Colonic mucosa (tissue), 4 donors: ENCODE measurements around the gene OPRL1. TPM values are rescaled to one million over a fixed set of nuclear protein-coding genes. Genes with fewer than 3 reads are reported as not detected.

Experiments
- DNase-seq: peaks from one replicate; pipeline ENCODE4 v3.0.0-alpha.2; 2020
- H3K27ac ChIP-seq: fragments of 200-600 bp; one replicate; pipeline ENCODE4 v1.8.0; 2021
- H3K27me3 ChIP-seq: fragments of 200-600 bp; one replicate; pipeline ENCODE4 v1.8.0; 2021
- H3K36me3 ChIP-seq: fragments of 200-600 bp; one replicate; pipeline ENCODE4 v1.8.0; 2021
- H3K4me1 ChIP-seq: fragments of 200-600 bp; one replicate; pipeline ENCODE4 v1.8.0; 2021; ENCODE audit warnings: mild to moderate bottlenecking
- H3K4me3 ChIP-seq: fragments of 200-600 bp; one replicate; pipeline ENCODE4 v1.8.0; 2021
- H3K9ac ChIP-seq, 2 donors: one replicate each; pipeline ENCODE4 v1.7.0; 2013; ENCODE audit warnings: control low read depth in 2 of 2, low read depth in 2 of 2, low read length in 2 of 2
- H3K9me3 ChIP-seq: fragments of 200-600 bp; one replicate; pipeline ENCODE4 v1.8.0; 2021
- CTCF ChIP-seq: fragments of 200-600 bp; IDR thresholded peaks from one replicate; pipeline ENCODE4 v1.8.0; 2022; ENCODE audit warnings: antibody characterized with exemption, mild to moderate bottlenecking
- intact Hi-C: fragments of 100-400 bp; cut with DNase I; formaldehyde crosslinking; loops from one replicate; pipeline ENCODE4 v1.14.1; 2022
- total RNA-seq, 2 donors: library from RNA; stranded (reverse); fragmentation: NEBNext Ultra II Directional in 1 of 2; extraction: Animal tissue kit (Norgen Biotek cat#: 25700) in 1 of 2; gene quantifications; one replicate each; pipeline ENCODE4 v1.2.1, GENCODE V29; 2021
- donor health status: healthy.
- donor health status: DM: no; HTN: no; CAD: no.
- donor health status: DM: no; HTN: no; CAD: no.

OPRL1 gene
- total RNA-seq, 2 donors from 2014 or later, result 0.24 to 0.25 TPM

- H3K27me3 ChIP-seq, result peaks cover 29% of the 10 kb centered on the region
- H3K9ac ChIP-seq, result no peak overlapping the region
- intact Hi-C loops, result no loop called here
- no peak overlapping the region for H3K4me3 ChIP-seq
- no peak overlapping the region for H3K27ac ChIP-seq
- no peaks in the 10 kb centered on the region for H3K9me3 ChIP-seq
- TF ChIP-seq CTCF, result no peak
- H3K36me3 ChIP-seq, result no peaks in the 10 kb centered on the region
- no peaks in the 10 kb centered on the region for H3K4me1 ChIP-seq
- no peak for DNase-seq
Measured at GRCh38 chr20:64100566-64100888, 20.6 kb downstream of the OPRL1 start.

DNA sequence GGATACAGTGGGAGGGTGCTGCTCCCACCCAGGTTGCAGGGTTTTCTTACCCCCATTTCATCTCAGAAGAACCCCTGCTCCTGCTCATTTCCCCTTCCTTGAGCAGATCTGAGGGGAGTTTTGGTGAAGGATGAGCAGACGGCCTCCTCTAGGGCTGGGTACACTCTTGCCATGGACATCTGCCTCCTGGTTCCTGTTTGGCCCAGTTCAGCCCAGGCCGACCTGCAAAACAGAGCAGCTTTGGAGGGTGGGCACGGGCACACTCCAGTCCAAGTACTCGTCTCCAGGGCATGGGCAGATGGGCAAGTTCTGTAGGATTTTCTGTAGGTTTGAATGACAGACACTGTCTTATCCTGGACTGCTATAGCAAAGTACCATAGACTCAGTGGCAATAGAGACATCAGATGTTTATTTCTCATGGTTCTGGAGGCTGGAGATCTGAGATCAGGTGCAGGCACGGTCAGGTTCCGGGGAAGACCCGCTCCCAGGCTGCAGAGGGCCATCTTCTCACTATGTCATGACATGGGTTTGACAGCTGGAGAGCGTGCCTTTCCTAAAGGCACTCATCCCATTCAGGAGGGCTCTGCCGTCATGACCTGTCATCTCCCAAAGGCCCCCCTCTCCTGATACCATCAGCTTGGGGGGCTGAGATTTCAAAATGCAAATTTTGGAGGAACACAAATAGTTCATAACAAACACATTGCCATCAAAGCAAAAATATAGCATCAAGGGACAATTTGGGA is 21.2 kb downstream of the OPRL1 start:
- H3K36me3 ChIP-seq, result no peaks in the 10 kb centered on the region
- H3K4me1 ChIP-seq, result no peaks in the 10 kb centered on the region
- H3K27me3 ChIP-seq, result peaks cover 29% of the 10 kb centered on the region
- intact Hi-C loops, result no loop called here
- H3K9me3 ChIP-seq, result no peaks in the 10 kb centered on the region
- no peak overlapping the region for H3K27ac ChIP-seq
- H3K4me3 ChIP-seq, result no peak overlapping the region
- no peak for TF ChIP-seq CTCF
- H3K9ac ChIP-seq, result no peak overlapping the region
- no peak for DNase-seq

GRCh38 chr20:64101731-64102621 is 22.1 kb downstream of the OPRL1 start:
- TF ChIP-seq CTCF, result peak; percentile 53
- H3K4me1 ChIP-seq, result no peaks in the 10 kb centered on the region
- peak overlapping the region; percentile 17 for H3K4me3 ChIP-seq
- peaks cover 29% of the 10 kb centered on the region for H3K27me3 ChIP-seq
- intact Hi-C loops, result no loop called here
- no peak overlapping the region for H3K27ac ChIP-seq
- H3K9me3 ChIP-seq, result no peaks in the 10 kb centered on the region
- no peak overlapping the region for H3K9ac ChIP-seq
- H3K36me3 ChIP-seq, result no peaks in the 10 kb centered on the region
- DNase-seq, result no peak

- Histone ChIP-seq H3K9ac (no peak overlapping the region), H3K27me3 (peaks cover 29% of the 10 kb centered on the region), H3K9me3 (no peaks in the 10 kb centered on the region), H3K36me3 (no peaks in the 10 kb centered on the region), H3K4me1 (no peaks in the 10 kb centered on the region), H3K4me3 (no peak overlapping the region), H3K27ac (no peak overlapping the region)
- TF ChIP-seq CTCF, result no peak
- no peak for DNase-seq
- intact Hi-C loops, result no loop called here
Measured at GRCh38 chr20:64102647-64103354, 22.9 kb downstream of the OPRL1 start.

DNA sequence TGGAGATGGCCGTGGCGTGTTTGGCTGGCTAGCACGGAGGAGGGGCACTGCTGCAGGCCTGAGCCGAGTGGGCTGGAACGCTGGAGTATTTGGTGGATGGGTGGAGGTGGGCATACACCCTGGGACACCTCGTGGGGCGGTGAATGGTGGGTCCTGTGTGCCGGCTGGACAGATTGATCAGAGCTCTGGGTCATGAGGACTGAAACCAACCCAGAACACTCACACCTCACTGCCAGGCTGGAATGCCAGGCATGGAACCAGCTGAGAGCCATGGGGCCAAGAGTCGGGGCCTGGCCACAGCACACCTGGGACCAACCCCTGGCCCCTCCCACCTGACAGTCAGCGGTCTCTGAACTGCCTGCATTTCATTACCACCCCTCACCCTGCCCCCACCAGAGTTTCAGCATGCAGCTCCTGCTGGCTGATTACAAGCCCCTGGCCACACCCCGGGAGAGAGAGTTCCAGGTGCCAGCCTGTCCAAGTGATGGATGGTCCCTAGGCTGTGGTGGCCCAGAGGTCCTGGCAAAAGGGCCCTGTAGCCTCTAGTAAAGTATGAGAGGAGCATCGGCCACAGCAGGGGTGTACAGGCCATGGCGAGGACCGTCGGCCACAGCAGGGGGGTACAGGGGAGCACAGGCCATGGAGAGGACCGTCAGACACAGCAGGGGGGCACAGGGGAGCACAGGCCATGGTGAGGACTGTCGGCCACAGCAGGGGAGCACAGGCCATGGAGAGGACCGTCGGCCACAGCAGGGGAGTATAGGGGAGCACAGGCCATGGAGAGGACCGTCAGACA is 24.2 kb downstream of the OPRL1 start:
- no peaks in the 10 kb centered on the region for H3K36me3 ChIP-seq
- H3K4me1 ChIP-seq, result no peaks in the 10 kb centered on the region
- no peak for TF ChIP-seq CTCF
- no peaks in the 10 kb centered on the region for H3K9me3 ChIP-seq
- no peak for DNase-seq
- peaks cover 29% of the 10 kb centered on the region for H3K27me3 ChIP-seq
- H3K4me3 ChIP-seq, result no peak overlapping the region
- no peak overlapping the region for H3K9ac ChIP-seq
- no peak overlapping the region for H3K27ac ChIP-seq
- intact Hi-C loops, result no loop called here
